Nasal cavity respiratory epithelium epithelial cell of viscerocranial mucosa (primary cell): ENCODE measurements around the gene PLXNA4. TPM values are rescaled to one million over a fixed set of nuclear protein-coding genes. Genes with fewer than 3 reads are reported as not detected.

Source experiments
- total RNA-seq: library from RNA; depleted of rRNA; stranded (reverse); fragments of >200 nt; gene quantifications from 2 replicates; pipeline ENCODE4 v1.2.3, GENCODE V29; 2014

PLXNA4 gene, protein sequence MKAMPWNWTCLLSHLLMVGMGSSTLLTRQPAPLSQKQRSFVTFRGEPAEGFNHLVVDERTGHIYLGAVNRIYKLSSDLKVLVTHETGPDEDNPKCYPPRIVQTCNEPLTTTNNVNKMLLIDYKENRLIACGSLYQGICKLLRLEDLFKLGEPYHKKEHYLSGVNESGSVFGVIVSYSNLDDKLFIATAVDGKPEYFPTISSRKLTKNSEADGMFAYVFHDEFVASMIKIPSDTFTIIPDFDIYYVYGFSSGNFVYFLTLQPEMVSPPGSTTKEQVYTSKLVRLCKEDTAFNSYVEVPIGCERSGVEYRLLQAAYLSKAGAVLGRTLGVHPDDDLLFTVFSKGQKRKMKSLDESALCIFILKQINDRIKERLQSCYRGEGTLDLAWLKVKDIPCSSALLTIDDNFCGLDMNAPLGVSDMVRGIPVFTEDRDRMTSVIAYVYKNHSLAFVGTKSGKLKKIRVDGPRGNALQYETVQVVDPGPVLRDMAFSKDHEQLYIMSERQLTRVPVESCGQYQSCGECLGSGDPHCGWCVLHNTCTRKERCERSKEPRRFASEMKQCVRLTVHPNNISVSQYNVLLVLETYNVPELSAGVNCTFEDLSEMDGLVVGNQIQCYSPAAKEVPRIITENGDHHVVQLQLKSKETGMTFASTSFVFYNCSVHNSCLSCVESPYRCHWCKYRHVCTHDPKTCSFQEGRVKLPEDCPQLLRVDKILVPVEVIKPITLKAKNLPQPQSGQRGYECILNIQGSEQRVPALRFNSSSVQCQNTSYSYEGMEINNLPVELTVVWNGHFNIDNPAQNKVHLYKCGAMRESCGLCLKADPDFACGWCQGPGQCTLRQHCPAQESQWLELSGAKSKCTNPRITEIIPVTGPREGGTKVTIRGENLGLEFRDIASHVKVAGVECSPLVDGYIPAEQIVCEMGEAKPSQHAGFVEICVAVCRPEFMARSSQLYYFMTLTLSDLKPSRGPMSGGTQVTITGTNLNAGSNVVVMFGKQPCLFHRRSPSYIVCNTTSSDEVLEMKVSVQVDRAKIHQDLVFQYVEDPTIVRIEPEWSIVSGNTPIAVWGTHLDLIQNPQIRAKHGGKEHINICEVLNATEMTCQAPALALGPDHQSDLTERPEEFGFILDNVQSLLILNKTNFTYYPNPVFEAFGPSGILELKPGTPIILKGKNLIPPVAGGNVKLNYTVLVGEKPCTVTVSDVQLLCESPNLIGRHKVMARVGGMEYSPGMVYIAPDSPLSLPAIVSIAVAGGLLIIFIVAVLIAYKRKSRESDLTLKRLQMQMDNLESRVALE (N-terminal part only)
- under 0.01 TPM in 2 replicates for total RNA-seq

GRCh38 chr7:132575982-132576720 lies at the start of gene PLXNA4:
PLXNA4 (minus strand) TSS chr7:132576470; CDS start chr7:132508693, 67,777 bp downstream.

